ENCODE measurements around the gene RYR1.
A peak's percentile ranks its signal among the peaks of the same experiment; 100 is the strongest.

The RYR1 gene

GRCh38 chr19:38433268-38433733, at the start of gene RYR1:
Gene RYR1 (plus strand): TSS chr19:38433691. CDS start chr19:38433830, 139 bp downstream.
- peak; percentile 28 for DNase-seq (ENCODE audit: low spot score)

- no peak for DNase-seq (ENCODE audit: low spot score)
These were observed 49.7 kb upstream of the RYR1 start for GRCh38 chr19:38383743-38384142.

GRCh38 chr19:38384209-38385027, 49.1 kb upstream of the RYR1 start:
- peak; percentile 51 for DNase-seq (ENCODE audit: low spot score)

- DNase-seq (ENCODE audit: low spot score) = no peak
These were observed 48.3 kb upstream of the RYR1 start for GRCh38 chr19:38385057-38385803.

GRCh38 chr19:38385804-38386257, 47.7 kb upstream of the RYR1 start:
- no peak for DNase-seq (ENCODE audit: low spot score)

GRCh38 chr19:38386300-38386970, 47.1 kb upstream of the RYR1 start:
- no peak for DNase-seq (ENCODE audit: low spot score)

GRCh38 chr19:38386971-38387549, 46.4 kb upstream of the RYR1 start:
- DNase-seq (ENCODE audit: low spot score) = no peak

GRCh38 chr19:38387550-38388348, 45.7 kb upstream of the RYR1 start, which contains the start of gene GGN:
Gene GGN (minus strand): TSS chr19:38388034. CDS start chr19:38387261, 773 bp downstream.
- peak; percentile 94 for DNase-seq (ENCODE audit: low spot score)

GRCh38 chr19:38388349-38389100, 45.0 kb upstream of the RYR1 start, which contains the start of gene SPRED3:
Gene SPRED3 (plus strand): TSS chr19:38388697. CDS start chr19:38390303, 1,606 bp downstream.
- no peak for DNase-seq (ENCODE audit: low spot score)

GRCh38 chr19:38389101-38389925, 44.2 kb upstream of the RYR1 start:
- no peak for DNase-seq (ENCODE audit: low spot score)

- no peak for DNase-seq (ENCODE audit: low spot score)
These were observed 43.2 kb upstream of the RYR1 start for GRCh38 chr19:38389957-38390924.

- no peak for DNase-seq (ENCODE audit: low spot score)
These were observed 41.5 kb upstream of the RYR1 start for GRCh38 chr19:38391911-38392464.

- DNase-seq (ENCODE audit: low spot score) = no peak
These were observed 40.7 kb upstream of the RYR1 start for GRCh38 chr19:38392707-38393308.

- no peak for DNase-seq (ENCODE audit: low spot score)
These were observed 39.0 kb upstream of the RYR1 start for GRCh38 chr19:38394488-38394887.

GRCh38 chr19:38395381-38396114, 37.9 kb upstream of the RYR1 start:
- DNase-seq (ENCODE audit: low spot score) = no peak

GRCh38 chr19:38399081-38399480, 34.4 kb upstream of the RYR1 start:
- no peak for DNase-seq (ENCODE audit: low spot score)

GRCh38 chr19:38399537-38399936, 34.0 kb upstream of the RYR1 start:
- no peak for DNase-seq (ENCODE audit: low spot score)

Measured in NAMALWA (cell line).